ENCODE results near the gene PIEZO1.
A peak's percentile ranks its signal among the peaks of the same experiment; 100 is the strongest.

- peak; percentile 36 for TF ChIP-seq CTCF (IDR thresholded peaks at IDR 0.05; ENCODE audit: insufficient read depth, low read depth, low read length)
- no peak for TF ChIP-seq EZH2 (IDR thresholded peaks at IDR 0.05; ENCODE audit: insufficient read depth, low read length)
Observed at GRCh38 chr16:88815901-88816589, 31.0 kb upstream of the PIEZO1 start.

Measured in astrocyte (in vitro differentiated cells and primary cell).